ENCODE measurements around the gene CPNE8. TPM values are rescaled to one million over a fixed set of nuclear protein-coding genes. Genes with fewer than 3 reads are reported as not detected.

CPNE8 gene
- total RNA-seq, 1 donor from 2014 or later = 10.8 TPM

DNA sequence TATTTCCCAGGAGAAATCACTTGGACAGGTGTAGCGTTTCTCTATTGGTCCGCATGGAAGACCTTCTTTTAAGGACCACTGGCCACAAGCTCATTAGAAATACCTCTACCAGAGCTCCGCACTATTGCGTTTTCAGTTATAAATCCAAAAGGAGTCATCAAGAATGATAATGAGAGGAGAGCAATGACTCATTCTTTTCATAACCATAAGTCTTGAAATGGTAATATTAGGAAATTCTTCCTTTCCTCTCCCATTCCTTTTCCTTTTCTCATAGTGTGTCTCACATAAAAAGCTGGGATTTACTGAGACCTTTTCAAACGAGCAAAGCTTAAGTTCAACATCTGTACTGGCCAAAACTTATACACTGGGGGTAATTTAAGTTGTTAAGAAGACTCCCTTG lies 215.7 kb downstream of the CPNE8 start:
- Mint-ChIP-seq H3K27ac (ENCODE audit: unreplicated experiment) (no peak overlapping the region), H3K27me3 (ENCODE audit: unreplicated experiment) (no peaks in the 10 kb centered on the region), H3K4me3 (ENCODE audit: unreplicated experiment) (no peak overlapping the region), H3K9me3 (ENCODE audit: unreplicated experiment) (no peaks in the 10 kb centered on the region), H3K4me1 (ENCODE audit: unreplicated experiment) (no peaks in the 10 kb centered on the region), H3K36me3 (ENCODE audit: low read depth, unreplicated experiment) (peaks cover 3% of the 10 kb centered on the region)
- no peak for DNase-seq (ENCODE audit: low spot score)
- TF ChIP-seq, protein P1, sequence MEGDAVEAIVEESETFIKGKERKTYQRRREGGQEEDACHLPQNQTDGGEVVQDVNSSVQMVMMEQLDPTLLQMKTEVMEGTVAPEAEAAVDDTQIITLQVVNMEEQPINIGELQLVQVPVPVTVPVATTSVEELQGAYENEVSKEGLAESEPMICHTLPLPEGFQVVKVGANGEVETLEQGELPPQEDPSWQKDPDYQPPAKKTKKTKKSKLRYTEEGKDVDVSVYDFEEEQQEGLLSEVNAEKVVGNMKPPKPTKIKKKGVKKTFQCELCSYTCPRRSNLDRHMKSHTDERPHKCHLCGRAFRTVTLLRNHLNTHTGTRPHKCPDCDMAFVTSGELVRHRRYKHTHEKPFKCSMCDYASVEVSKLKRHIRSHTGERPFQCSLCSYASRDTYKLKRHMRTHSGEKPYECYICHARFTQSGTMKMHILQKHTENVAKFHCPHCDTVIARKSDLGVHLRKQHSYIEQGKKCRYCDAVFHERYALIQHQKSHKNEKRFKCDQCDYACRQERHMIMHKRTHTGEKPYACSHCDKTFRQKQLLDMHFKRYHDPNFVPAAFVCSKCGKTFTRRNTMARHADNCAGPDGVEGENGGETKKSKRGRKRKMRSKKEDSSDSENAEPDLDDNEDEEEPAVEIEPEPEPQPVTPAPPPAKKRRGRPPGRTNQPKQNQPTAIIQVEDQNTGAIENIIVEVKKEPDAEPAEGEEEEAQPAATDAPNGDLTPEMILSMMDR (IDR thresholded peaks at IDR 0.05; ENCODE audit: unreplicated experiment) = no peak

DNA sequence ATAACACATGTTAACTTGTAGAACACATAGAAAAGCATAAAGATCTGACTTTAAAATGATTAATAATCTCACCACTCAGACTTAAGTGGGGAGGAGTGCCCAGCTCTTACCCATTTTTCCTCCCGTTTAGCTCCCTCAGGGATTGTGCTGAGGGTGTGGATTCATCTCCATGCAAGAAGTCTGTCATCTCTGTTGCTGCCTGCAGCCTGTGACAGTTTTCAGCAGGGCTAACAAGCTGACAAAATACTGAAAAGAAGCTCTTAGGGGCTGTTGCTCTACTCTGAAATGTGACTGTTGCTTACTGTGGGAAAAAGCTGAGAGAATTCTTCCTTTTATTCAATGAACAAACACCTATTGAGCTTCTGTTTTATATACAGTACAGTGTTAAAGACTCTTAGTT lies 216.2 kb downstream of the CPNE8 start:
- Mint-ChIP-seq H3K27me3 (ENCODE audit: unreplicated experiment) (no peaks in the 10 kb centered on the region), H3K27ac (ENCODE audit: unreplicated experiment) (no peak overlapping the region), H3K9me3 (ENCODE audit: unreplicated experiment) (no peaks in the 10 kb centered on the region), H3K4me3 (ENCODE audit: unreplicated experiment) (no peak overlapping the region), H3K4me1 (ENCODE audit: unreplicated experiment) (no peaks in the 10 kb centered on the region), H3K36me3 (ENCODE audit: low read depth, unreplicated experiment) (peaks cover 3% of the 10 kb centered on the region)
- no peak for DNase-seq (ENCODE audit: low spot score)
- TF ChIP-seq, protein P1 (IDR thresholded peaks at IDR 0.05; ENCODE audit: unreplicated experiment) = no peak

DNA sequence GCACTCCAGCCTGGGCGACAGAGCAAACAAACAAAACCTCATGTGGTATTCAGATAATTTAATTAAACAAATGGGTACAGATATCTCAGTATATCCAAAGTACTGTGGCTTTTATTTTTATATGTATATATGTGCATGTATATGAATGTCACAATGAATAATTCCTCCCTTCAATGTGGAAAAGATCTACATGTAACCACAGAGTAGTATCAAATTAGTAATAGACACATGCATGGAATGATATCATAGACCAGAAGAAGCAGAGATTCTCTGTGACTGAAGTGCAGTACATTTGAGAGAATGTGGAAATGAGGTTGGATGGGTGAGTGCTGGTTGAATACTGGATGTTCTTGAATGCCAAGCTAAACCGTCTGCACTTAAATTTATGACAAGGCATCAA lies 222.9 kb downstream of the CPNE8 start:
- TF ChIP-seq, protein P1 (IDR thresholded peaks at IDR 0.05; ENCODE audit: unreplicated experiment) = no peak
- Mint-ChIP-seq H3K9me3 (ENCODE audit: unreplicated experiment) (no peaks in the 10 kb centered on the region), H3K27me3 (ENCODE audit: unreplicated experiment) (no peaks in the 10 kb centered on the region), H3K4me1 (ENCODE audit: unreplicated experiment) (no peaks in the 10 kb centered on the region), H3K36me3 (ENCODE audit: low read depth, unreplicated experiment) (peaks cover 3% of the 10 kb centered on the region), H3K4me3 (ENCODE audit: unreplicated experiment) (no peak overlapping the region), H3K27ac (ENCODE audit: unreplicated experiment) (no peak overlapping the region)
- DNase-seq (ENCODE audit: low spot score) = no peak

DNA sequence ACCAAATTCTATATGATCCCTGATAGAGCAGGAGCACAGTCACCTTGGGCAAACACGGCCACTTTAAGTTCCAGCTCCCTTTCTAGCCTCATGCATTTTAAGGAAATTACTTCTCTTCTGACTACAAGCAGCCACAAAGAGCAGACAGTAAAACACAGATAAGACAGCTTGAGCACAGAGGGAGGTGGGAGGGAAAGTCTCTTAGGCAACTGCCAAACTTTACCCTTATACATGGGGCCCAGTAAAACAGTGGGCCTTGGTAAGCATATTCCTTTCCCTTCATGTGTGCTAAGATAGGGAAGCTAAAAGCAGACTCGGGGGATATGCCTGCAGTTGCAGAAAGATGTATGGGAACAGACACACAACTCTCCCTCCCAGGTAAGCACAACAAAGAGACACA lies 235.9 kb downstream of the CPNE8 start:
- H3K4me3 Mint-ChIP-seq (ENCODE audit: unreplicated experiment) = no peak overlapping the region

DNA sequence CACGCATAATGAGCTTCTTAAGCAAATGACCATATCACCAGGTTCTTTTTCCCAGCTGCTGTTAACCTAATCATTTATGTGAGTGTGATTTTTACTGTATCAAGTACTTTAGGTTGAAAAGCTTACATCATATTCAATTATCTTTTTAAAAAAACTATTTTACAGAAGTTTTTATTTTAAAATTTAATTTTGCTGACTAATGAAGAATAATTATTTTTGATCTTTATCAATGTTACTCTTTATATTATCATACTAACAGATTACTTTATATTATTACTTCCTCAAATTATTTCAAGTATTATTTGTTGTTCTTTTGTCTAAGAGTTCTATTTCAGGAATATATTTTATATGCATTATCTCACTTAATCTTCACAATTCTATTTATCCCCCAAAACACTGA lies 236.3 kb downstream of the CPNE8 start:
- Mint-ChIP-seq H3K27ac (ENCODE audit: unreplicated experiment) (no peak overlapping the region), H3K4me3 (ENCODE audit: unreplicated experiment) (no peak overlapping the region), H3K4me1 (ENCODE audit: unreplicated experiment) (peaks cover 2% of the 10 kb centered on the region), H3K36me3 (ENCODE audit: low read depth, unreplicated experiment) (no peaks in the 10 kb centered on the region), H3K27me3 (ENCODE audit: unreplicated experiment) (no peaks in the 10 kb centered on the region), H3K9me3 (ENCODE audit: unreplicated experiment) (no peaks in the 10 kb centered on the region)
- DNase-seq (ENCODE audit: low spot score) = no peak
- TF ChIP-seq, protein P1 (IDR thresholded peaks at IDR 0.05; ENCODE audit: unreplicated experiment) = no peak

More for the DNA sequence above, 235.9 kb downstream of the CPNE8 start:
- Mint-ChIP-seq H3K27me3 (ENCODE audit: unreplicated experiment) (no peaks in the 10 kb centered on the region), H3K4me1 (ENCODE audit: unreplicated experiment) (peaks cover 2% of the 10 kb centered on the region), H3K36me3 (ENCODE audit: low read depth, unreplicated experiment) (no peaks in the 10 kb centered on the region), H3K27ac (ENCODE audit: unreplicated experiment) (peak overlapping the region; percentile 28), H3K9me3 (ENCODE audit: unreplicated experiment) (no peaks in the 10 kb centered on the region)
- no peak for DNase-seq (ENCODE audit: low spot score)
- TF ChIP-seq, protein P1 (IDR thresholded peaks at IDR 0.05; ENCODE audit: unreplicated experiment) = no peak

Measured in endothelial cell (in vitro differentiated cells).